Activated T-cell treated with anti-CD3 and anti-CD28 coated beads, Interleukin-2, amount 50 U/mL, for 24 hours (primary cell): Measurements from ENCODE around the gene HELZ2.

Experiments
- DNase-seq: peaks from one replicate; pipeline ENCODE4 v3.0.0-alpha.2; 2020
- H3K27ac Mint-ChIP-seq: 2 replicates; pipeline ENCODE4 v1.8.0; 2020; ENCODE audit warnings: mild to moderate bottlenecking, mixed read lengths
- H3K27me3 Mint-ChIP-seq: 2 replicates; pipeline ENCODE4 v1.8.0; 2020; ENCODE audit warnings: mixed read lengths
- H3K36me3 Mint-ChIP-seq: 2 replicates; pipeline ENCODE4 v1.8.0; 2020; ENCODE audit warnings: low read depth, mixed read lengths
- H3K4me1 Mint-ChIP-seq: 2 replicates; pipeline ENCODE4 v1.8.0; 2020; ENCODE audit warnings: low read depth, mixed read lengths
- H3K4me3 Mint-ChIP-seq: 2 replicates; pipeline ENCODE4 v1.8.0; 2020; ENCODE audit warnings: mild to moderate bottlenecking, moderate library complexity, mixed read lengths
- H3K9me3 Mint-ChIP-seq: 2 replicates; pipeline ENCODE4 v1.8.0; 2020; ENCODE audit warnings: mixed read lengths

HELZ2 gene

DNA sequence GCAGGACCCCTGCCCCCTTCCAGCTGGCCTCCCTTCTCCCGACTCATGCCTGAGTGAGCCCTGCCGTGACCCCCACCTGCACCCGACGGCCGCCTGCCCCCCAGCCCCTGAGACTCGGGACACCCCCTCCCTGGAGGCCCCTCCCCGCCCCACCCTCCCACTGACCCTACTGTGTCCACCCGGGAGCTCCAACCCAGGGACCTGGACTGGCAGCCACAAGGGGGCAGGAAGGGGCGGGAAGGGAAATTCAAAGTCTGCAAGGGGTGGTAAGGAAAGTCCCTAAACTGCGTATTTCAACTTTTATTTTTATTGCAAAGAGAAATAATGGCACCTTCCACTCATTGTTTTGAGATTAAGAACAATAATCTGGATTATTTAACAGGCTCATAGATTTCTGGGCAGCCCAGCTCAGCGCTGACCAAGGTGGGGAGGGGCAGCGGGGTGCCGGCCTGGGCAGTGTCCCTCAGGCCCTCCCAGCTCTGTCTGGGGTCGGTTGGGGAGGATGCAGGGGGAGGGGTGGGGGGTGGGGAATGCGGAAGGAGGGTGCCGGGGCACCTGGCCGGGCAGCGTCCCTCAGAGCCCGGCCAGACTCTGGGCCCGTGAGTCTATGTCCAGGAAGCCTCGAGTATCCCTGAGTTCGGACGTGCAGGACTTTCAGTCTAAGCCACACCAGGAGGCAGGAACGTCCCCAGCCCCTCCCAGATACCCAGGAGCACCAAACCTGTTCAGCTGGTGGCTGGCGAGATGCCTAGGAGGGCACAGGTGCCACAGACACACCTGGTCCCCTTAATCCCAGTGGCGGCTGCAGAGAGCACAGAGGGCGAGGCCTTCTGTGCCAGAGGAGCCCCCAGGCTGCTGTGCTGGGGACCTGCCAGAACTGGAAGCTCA, 35.6 kb downstream of the HELZ2 start:
- Mint-ChIP-seq H3K4me3 (peak overlapping the region; percentile 50), H3K4me1 (peaks cover 19% of the 10 kb centered on the region), H3K27me3 (no peaks in the 10 kb centered on the region), H3K27ac (peak overlapping the region; percentile 84), H3K36me3 (no peaks in the 10 kb centered on the region), H3K9me3 (no peaks in the 10 kb centered on the region)
- DNase-seq = no peak

DNA sequence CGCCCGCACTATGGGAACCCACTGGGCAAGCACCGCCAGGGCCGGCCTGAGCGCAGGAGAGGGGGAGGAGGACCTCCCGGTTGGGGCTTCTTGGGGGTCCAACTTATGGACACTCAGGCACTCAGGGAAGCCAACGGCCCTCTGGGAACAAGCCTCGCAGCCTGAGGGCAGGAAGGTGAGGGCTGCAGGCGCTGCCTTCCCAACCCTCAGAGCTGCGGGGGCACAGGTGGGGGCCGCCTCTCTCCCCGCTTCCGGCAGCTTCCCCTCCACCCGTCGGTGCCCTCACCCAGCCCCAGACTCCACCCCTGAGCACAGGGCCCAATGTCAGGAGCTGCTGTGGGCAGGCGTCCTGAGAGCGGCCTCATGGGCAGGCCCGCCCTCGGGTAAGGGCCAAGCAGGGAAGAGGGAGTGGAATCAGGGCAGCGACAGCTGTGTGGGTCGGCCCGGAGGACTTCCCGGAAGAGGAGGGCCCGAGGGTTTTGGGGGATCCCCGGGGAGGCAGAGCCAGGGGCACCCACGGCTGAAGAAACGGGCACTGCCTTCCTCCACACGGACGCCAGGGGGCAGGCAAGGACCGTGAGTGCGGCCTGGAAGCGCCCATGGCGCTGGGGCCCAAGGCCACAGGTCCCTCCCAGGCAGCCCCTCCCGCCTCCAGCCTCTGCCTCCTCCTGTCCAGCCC, 36.4 kb downstream of the HELZ2 start:
- Mint-ChIP-seq H3K27me3 (no peaks in the 10 kb centered on the region), H3K9me3 (no peaks in the 10 kb centered on the region), H3K36me3 (no peaks in the 10 kb centered on the region), H3K4me1 (peaks cover 19% of the 10 kb centered on the region), H3K4me3 (peak overlapping the region; percentile 62), H3K27ac (peak overlapping the region; percentile 84)
- DNase-seq = peak; percentile 97

DNA sequence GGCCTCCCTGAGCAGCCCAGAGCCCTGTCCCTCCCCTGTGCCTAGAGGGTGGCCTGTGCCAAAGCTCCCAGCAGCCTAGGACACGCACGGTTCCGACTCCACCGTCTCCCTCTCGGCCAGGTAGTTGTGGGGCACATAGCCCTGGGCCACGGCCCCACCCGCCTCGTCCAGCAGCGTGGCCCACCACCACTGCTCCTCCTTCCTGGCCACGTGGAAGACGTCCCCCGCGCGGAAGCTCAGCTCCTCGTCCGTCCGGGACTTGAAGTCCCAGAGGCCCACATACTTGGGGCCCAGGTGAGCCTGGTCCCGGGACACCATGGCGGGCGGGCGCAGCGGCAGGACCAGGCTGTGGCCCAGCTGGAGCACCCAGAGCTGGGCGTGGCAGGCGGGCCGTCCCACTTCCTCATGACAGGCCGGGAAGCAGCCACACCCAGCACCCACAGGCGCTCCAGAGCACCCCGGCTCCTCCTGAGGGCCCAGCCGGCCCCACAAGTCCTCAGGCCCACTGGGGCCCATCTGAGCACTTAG, 37.0 kb downstream of the HELZ2 start, which contains the start of gene PTK6:
PTK6 (minus strand) TSS at position 380 of the 528 bp plus-strand sequence; CDS start at position 318, 62 bp downstream.
- no peak for DNase-seq
- no peaks in the 10 kb centered on the region for H3K36me3 Mint-ChIP-seq
- H3K27ac Mint-ChIP-seq = peak within 1 kb of the TSS; percentile 84
- H3K9me3 Mint-ChIP-seq = no peaks in the 10 kb centered on the region
- peaks cover 19% of the 10 kb centered on the region for H3K4me1 Mint-ChIP-seq
- no peaks in the 10 kb centered on the region for H3K27me3 Mint-ChIP-seq
- peak within 1 kb of the TSS; percentile 62 for H3K4me3 Mint-ChIP-seq

DNA sequence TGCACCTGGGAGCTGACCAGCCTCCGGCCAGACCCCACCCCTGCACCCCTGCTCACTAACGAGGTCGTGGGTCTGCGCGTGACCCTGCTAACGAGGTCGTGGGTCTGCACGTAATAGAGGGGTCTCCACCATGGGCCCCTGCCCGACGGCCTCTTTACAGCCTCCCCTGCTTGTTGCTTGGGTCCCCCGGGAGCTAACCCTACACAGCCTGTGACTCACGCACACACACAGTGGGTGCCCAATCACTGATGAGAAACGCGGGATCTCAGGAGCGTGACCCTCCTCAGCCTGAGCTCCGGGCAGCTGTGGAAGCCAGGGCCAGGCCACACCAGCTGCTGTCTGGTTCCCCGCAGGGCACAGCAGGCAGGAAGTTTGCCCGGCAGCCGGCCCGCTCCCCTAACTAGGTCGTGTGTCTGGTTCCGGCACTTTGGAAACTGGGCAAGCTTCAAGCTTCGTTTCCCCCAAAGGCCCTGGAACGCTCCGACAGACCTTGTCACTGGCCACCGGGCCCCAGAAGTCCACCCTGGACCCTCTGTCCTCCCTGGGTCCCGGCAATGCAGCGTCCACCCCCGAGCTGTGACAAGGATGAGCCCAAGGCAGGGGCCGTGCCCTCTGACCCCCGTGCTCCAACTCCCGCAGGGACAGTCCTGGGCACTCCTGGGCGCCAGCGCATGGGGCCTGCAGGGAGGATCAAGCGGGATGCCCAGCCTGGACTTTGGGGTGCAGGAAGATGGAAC, 37.6 kb downstream of the HELZ2 start:
- Mint-ChIP-seq H3K9me3 (no peaks in the 10 kb centered on the region), H3K27me3 (no peaks in the 10 kb centered on the region), H3K4me3 (no peak overlapping the region), H3K27ac (no peak overlapping the region), H3K4me1 (peaks cover 19% of the 10 kb centered on the region), H3K36me3 (no peaks in the 10 kb centered on the region)
- no peak for DNase-seq

DNA sequence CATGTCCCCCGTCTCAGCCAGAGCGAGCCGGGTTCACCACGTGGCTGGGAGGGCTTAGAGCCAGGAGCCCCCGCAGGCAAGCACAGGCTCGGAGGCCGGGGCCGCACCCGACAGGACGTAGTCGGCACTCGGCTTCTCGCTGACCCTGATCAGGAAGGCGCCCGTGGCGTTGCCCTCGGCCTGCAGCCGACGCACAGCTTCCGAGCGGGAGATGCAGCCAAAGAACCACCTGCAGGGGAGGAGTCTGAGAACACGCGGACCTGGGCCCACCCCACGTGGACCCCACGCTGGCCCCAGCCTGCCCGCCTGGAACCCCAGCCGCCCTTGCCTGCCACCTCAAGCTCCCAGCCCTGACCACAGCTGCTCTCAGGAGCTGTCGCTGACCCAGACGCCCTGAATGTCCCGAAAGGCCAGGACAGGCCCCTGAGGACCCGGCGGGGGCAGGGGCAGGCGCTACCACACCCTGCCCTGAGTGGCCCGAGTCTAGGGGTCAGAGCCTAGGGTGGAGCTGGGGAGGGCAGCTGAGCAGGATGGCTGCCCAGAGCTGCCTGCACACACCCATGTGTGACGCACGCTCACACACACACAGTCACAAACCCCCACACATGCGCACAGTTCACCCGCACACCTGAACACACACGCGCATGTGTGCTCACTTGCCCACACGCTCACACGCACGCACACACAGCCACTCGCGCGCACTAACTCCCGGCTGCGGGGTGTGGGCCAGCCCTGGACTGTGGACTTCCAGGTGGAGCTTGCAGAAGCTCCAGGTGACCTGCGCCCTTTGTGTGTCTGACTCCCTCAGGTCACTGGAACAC, 39.0 kb downstream of the HELZ2 start:
- Mint-ChIP-seq H3K4me3 (no peak overlapping the region), H3K4me1 (peaks cover 15% of the 10 kb centered on the region), H3K9me3 (no peaks in the 10 kb centered on the region), H3K27me3 (no peaks in the 10 kb centered on the region), H3K36me3 (no peaks in the 10 kb centered on the region), H3K27ac (peak overlapping the region; percentile 22)
- no peak for DNase-seq

DNA sequence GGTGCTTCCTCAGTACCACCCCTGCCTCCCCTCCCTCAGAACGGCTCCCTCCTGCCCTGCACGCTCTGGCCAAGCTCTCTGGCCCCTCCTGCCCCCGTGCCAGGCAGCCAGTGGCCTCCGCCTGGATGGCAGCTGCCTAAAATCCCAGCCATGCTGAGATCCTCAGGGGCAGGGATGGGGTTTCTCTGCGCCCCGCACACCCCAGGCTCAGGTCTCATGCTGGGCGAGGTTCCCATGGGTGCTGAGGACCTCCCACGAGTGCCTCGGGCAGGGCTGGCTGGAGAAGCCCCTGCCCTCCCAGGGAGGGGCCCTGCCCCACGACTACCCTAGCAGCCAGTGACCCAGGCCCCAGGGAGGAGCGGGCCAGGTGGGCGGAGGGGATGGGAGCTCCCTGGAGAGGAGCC, 39.6 kb downstream of the HELZ2 start:
- H3K27ac Mint-ChIP-seq = no peak overlapping the region
- H3K4me1 Mint-ChIP-seq = peaks cover 14% of the 10 kb centered on the region
- no peaks in the 10 kb centered on the region for H3K27me3 Mint-ChIP-seq
- no peak overlapping the region for H3K4me3 Mint-ChIP-seq
- DNase-seq = no peak
- H3K36me3 Mint-ChIP-seq = no peaks in the 10 kb centered on the region
- H3K9me3 Mint-ChIP-seq = no peaks in the 10 kb centered on the region

DNA sequence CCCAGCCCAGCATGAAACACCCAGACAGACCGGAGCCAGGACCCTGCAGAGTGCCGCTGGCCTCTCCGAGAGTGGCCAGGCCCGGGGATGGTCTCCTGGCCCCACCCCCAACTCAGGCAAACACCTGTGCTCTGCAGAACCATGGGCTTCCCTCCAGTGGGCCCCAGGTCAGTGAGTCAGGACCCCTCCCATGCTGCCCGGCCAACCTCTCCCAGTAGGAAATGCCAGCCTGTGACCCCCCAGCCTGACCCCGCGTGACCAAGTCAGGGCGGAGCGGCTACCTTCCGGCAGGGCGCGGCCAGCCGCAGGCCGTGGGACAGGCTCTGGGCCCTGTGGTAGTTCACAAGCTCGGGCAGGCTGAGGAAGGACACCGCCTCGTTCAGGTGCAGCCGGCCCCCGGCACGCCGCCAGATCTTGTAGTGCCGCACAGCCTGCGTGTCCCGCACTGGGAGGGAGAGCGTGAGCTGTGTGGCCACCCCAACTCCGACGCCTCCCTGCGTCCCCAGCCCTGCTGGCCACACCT, 40.1 kb downstream of the HELZ2 start:
- H3K4me3 Mint-ChIP-seq = no peak overlapping the region
- no peaks in the 10 kb centered on the region for H3K36me3 Mint-ChIP-seq
- peaks cover 18% of the 10 kb centered on the region for H3K4me1 Mint-ChIP-seq
- H3K27ac Mint-ChIP-seq = no peak overlapping the region
- H3K9me3 Mint-ChIP-seq = no peaks in the 10 kb centered on the region
- no peaks in the 10 kb centered on the region for H3K27me3 Mint-ChIP-seq
- DNase-seq = no peak

DNA sequence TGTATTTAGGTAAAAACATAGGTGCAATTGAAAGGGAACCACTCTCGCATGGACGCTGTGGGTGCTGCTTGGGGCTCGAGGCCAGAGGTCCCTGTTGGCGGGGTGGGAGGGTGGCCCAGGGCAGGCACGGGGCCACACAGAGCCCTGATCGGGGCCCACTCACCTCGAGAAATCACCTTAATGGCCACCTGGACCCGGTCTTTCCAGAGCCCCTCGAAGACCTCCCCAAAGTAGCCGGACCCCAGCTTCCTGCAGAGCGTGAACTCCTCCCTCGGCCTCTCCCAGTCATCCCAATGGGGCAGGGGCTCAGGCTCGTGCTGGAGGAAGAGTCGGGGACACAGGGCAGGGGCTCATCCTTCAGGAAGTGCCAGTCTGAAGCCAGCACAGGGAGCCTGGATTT, 40.7 kb downstream of the HELZ2 start:
- Mint-ChIP-seq H3K4me1 (peaks cover 19% of the 10 kb centered on the region), H3K36me3 (no peaks in the 10 kb centered on the region), H3K27ac (no peak overlapping the region), H3K4me3 (no peak overlapping the region), H3K27me3 (no peaks in the 10 kb centered on the region), H3K9me3 (no peaks in the 10 kb centered on the region)
- no peak for DNase-seq

DNA sequence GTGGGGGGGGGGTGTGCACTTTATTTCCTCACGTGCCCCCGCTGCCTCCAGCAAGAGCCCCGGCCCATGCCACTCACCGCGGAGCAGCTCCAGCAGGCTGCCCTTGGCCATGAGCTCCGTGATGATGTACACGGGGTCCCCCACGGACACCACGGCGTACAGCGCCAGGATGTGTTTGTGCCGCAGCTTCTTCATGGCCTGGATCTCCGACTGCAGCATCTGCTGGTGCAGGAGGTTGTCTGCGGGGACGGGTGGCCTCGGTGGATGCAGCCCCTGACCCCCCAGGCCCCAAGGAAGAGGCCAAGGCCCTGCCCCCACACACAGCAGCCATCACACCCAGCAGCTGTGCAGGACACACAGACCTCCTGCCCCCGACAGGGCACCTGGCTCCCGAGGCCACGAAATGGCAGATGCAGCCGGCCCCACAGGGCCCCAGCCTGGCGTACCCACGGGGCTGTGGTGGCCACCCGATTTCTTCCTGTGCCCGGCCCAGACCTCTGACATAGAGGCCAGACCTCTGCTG, 41.5 kb downstream of the HELZ2 start:
- H3K27ac Mint-ChIP-seq = no peak overlapping the region

DNA sequence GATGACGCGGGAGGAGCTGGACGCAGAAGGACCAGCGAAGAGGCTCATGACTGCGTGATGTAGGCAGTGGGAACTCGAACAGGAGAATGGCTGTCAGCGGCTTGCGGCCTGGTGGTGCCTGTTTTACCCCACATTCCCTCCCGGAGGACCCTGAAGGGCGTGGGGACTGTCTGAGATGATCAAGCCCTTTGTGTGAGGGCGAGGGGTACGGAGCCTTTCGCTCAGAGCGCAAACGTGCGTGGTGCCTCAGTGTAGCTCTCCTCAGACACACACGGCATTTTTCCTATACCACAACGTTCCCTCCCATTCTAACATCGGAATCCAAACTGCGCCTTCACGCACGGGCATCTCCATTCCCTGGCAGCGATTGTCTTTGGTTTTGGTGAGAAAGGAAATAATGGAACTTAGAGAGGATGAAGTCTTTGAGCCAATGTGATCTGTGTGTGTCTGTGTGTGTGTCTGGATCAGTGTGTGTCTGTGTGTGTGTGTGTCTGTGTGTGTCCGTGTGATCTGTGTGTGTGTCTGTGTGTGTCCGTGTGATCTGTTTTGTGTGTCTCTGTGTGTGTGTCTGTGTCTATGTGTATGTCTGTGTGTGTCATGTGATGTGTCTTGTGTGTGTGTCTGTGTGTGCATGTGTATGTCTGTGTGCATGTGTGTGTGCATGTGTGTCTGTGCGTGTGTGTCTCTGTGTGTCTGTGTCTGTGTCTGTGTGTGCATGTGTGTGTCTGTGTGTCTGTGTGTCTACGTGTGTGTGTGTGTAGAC, 42.2 kb downstream of the HELZ2 start:
- DNase-seq = no peak
- H3K4me1 Mint-ChIP-seq = peaks cover 16% of the 10 kb centered on the region
- no peaks in the 10 kb centered on the region for H3K36me3 Mint-ChIP-seq
- H3K27me3 Mint-ChIP-seq = no peaks in the 10 kb centered on the region
- no peak overlapping the region for H3K4me3 Mint-ChIP-seq
- no peak overlapping the region for H3K27ac Mint-ChIP-seq
- H3K9me3 Mint-ChIP-seq = no peaks in the 10 kb centered on the region

More for the DNA sequence above, 41.5 kb downstream of the HELZ2 start:
- Mint-ChIP-seq H3K4me1 (peaks cover 19% of the 10 kb centered on the region), H3K27me3 (no peaks in the 10 kb centered on the region), H3K4me3 (no peak overlapping the region), H3K9me3 (no peaks in the 10 kb centered on the region), H3K36me3 (no peaks in the 10 kb centered on the region)
- no peak for DNase-seq

DNA sequence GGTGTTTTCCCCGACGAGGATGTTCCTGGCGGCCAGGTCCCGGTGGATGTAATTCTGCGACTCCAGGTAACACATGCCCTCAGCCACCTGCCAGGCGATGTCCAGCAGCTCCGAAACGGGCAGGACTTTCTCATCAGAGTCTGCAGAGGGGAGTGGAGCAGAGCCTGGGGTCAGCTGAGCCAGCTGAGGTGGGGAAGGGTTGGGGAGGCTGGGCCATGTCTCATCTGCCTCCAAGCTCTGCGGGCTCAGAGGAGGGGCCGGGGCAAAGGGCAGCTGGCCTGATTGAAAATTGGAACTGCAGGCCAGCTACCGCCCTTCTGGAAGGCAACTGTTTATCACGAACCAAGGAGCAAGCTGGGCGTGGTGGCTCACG, 43.3 kb downstream of the HELZ2 start:
- H3K4me1 Mint-ChIP-seq = peaks cover 13% of the 10 kb centered on the region
- no peaks in the 10 kb centered on the region for H3K36me3 Mint-ChIP-seq
- no peak overlapping the region for H3K4me3 Mint-ChIP-seq
- H3K27me3 Mint-ChIP-seq = no peaks in the 10 kb centered on the region
- no peak for DNase-seq
- H3K27ac Mint-ChIP-seq = no peak overlapping the region
- no peaks in the 10 kb centered on the region for H3K9me3 Mint-ChIP-seq

DNA sequence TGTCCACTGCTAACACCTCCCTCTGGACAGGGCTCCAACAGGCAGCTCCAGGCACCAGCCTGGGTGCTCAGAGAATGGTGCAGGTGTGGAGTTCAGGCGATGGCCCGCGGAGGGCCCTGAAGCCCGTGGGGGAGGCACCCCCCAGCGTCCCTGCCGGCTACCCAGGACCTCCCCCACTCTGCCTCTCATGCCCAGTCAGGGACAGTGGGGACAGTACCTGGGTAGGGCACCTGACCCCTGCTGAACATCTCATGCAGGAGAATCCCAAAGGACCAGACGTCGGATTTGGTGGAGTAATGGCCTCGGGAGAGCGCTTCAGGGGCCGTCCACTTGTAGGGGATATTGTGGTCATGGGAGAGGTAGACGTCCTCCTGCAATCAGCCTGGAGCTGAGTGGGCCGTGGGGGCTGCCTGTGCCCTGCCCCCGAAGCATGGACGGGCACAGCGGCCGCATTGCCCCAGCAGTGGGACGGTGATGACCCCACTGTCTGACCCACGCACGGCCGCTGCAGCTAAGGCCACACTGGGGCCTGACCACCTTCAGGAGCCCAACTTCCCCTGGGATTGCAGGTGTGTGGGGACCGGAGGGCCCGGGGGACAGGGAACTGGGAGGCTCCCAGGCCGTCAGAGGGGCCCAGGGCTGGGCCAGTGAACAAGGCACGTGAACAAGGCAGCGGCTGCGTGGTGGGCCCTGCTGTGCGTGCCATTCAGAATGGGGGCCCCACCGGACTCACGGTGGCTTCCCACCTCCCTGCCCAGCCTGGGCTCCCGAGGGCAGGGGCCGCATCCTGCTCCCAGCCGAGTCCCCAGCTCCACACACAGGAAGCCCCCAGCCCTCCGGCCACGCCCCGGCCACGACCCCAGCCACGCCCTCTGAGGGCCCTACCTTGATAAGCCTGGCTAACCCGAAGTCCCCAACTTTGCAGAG, 43.9 kb downstream of the HELZ2 start:
- no peaks in the 10 kb centered on the region for H3K27me3 Mint-ChIP-seq
- H3K36me3 Mint-ChIP-seq = no peaks in the 10 kb centered on the region
- no peak overlapping the region for H3K27ac Mint-ChIP-seq
- H3K4me1 Mint-ChIP-seq = peaks cover 13% of the 10 kb centered on the region
- no peak overlapping the region for H3K4me3 Mint-ChIP-seq
- H3K9me3 Mint-ChIP-seq = no peaks in the 10 kb centered on the region
- no peak for DNase-seq
